ENCODE measurements around the gene CAPN6.

- TF ChIP-seq CTCF (conservative IDR thresholded peaks at IDR 0.05; ENCODE audit: low read length) (no peak), EZH2phosphoT487 (IDR thresholded peaks at IDR 0.05; ENCODE audit: borderline replicate concordance) (no peak)
Observed at GRCh38 chrX:111199505-111199904, 70.8 kb downstream of the CAPN6 start.
